ENCODE data around the gene SPEF2.
"Not testable (repeated sequence)": the region's sequence is repeated elsewhere in the genome, so short reads cannot be mapped to it uniquely, and the experiment has no call there.

Gene SPEF2

DNA sequence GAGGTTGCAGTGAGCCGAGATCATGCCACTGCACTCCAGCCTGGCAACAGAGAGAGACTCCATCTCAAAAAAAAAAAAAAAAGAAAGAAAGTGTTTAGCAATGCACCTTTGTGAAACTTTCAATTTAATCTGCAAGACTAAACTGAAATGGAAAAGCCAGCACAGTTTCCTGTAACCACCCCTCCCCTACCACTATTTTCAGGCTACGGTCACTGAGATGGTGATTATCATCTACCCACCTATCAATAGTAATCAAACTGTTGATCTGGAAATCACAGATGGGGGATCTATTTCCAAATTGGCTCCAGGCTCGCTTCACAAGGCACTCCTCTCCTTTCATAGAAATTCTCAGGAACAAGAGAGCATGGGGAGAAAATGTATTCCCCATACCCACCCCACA is 208.4 kb downstream of the SPEF2 start:
- DNase-seq: peak; percentile 35

DNA sequence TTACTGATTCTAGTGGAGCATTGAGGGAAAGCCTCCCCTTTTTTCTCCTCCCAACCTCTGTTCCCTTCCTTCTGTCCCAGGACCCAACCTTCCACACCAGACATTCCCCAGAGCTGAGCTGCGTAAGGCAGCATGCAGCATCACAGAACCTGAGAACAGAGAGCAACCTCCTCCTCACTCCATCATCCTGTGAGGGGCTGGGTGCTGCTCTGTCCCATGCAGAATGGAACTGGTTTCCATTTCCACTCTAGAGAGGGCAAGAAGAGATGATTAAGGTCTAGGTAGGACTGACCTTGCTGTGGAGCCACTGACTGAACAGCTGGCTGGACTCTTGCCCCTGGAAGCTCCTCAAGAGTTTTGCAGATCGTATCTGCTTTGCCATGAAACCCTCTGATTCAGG is 208.9 kb downstream of the SPEF2 start:
- peak; percentile 47 for DNase-seq

DNA sequence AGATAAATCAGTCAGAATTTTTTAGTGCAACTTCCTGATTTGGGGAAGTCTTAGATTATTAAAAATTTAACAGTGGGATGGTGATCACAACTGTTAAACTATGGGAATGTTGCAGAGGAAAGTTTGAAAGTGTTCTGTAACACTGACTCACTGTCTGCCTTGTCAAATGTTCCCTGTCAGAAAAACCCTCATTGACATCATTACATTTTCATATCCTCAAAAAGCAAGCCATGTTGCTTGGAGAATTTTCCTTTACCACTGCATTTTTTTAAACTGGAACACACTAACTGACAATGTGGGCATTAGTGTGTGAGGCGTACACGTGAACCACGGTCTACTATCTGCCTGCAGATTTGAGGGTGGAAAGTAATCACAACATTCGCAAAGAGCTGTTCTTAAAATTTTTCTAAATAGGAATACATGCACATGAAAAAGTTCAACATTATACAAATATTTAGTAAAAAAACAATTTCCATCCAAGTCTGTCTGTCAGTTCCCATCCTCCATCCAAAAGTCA is 210.5 kb downstream of the SPEF2 start:
- DNase-seq: peak; percentile 30

DNA sequence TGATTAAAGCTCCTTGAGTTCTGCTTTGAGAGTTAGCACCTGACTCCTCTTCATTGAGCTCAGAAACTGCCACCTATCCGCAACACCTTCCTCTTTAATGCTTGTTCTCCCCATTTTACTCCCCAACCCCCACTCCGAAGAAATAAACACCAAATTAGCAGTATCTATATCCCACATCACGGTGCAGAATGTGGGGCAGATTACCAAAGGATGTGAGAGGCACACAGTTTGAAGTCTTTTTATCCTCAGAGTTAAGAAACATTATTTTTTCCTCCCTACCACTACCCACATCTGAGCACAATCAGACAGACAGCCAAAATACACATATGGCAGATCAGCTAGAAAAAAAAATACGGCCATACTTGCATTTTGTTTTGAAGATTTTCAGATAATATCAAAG is 212.9 kb downstream of the SPEF2 start:
- DNase-seq: no peak

DNA sequence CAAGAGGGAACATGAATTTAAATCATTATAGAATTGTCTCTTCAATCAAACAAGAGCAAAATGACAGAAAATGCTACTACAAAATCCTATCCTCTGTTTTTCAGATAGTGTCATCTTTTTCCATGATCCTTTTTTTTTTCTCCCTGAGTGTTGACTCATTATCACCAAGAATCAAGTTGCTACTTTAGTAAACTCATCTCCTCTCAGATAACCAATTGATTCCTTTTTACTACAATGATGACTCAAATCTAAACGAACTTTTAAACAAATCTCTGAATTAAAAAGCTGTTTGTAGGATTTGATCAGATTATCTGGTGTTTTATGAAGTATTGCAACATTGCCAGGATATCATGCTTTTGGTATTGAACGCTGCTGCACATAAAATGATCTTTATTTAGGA is 215.1 kb downstream of the SPEF2 start:
- no peak for DNase-seq

DNA sequence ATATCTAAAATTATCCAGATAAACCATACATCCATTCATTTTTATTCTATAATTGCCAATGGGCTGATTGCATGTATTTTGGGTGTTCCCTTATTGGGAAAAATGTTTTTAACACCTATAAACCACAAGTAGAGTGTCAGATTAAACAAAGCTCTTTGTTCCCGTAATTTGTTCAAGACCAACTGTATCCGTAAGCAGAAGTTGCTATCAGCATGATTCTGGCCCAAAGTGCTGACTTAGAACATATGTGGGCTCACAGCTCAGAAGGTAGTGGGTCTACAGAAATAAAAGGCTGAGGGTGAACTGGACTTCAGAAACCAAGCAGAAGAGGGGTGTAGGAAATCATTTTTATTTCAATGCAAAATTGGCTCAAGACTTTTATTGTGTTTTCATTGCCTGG is 215.6 kb downstream of the SPEF2 start:
- no peak for DNase-seq

DNA sequence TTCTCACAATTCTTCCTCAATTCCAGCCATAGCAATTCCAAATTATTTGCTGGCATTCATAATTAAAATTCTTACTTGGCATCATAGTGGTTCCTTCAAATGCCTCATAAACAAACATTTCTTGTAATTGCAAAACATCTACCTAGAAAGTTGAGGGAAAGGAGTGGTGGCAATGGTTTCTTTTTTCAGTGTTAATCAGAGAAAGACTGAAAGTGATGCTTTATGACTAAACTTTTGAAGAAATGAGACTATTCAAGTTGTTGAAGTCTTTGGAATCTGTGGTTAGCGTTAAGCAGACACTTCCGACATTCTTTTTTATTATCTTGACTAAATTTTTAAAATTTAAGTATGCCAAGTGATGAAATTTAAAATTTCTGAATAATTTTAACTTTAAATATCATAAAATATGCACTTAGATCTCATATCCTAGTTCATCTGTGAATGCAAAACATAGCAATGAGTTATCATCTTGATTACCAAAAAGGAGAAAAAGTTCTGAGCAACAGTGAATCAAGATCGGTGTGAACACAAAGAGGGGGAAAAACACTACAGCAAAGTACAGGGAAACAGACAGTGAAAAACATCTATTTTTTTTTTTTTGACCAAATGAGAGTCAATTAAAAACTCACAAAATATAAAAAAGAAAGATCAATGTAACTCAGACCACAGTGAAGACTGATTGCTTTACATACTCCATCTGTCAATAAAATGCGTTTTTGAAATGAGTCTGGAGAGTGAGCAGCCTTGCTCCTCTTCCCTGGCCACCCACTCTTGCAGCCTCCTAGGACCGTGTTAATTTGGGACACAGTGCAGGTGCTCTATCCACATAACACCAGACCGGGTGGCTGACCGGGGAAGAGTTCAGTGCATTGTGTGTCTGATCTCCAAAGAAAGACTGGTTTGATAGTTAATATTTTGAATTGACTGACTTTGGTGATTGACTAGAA is 218.4 kb downstream of the SPEF2 start:
- no peak for DNase-seq

DNA sequence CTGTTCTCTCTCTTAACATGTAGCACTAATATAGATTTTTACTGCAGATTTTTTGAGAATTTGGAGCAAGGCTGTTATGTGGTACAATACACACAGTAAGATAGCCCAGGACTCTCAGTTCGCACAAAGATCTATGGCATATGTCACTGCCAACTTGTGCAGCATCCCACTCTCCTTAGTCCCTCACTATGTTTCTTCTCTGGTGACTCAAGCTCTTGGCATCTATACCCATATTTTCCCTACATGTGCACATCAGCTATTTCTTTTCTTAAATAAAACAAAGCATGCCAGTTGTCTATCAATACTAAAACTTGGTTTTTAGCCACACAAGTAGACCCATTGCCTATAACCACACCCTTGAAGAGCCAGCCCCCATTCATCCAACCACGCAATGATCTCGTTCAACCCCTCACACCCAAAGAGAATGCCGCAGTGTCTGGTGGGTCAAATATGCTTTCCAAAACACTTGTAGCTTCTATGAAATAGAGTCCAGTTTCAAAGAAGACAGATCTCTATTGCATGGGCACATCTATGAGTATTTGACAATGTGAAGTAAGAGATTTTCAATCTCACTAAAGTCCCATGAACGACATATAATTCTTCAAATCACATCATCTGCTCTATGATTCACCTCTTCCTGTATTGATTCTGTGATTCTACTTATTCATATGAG is 220.8 kb downstream of the SPEF2 start:
- DNase-seq: no peak

DNA sequence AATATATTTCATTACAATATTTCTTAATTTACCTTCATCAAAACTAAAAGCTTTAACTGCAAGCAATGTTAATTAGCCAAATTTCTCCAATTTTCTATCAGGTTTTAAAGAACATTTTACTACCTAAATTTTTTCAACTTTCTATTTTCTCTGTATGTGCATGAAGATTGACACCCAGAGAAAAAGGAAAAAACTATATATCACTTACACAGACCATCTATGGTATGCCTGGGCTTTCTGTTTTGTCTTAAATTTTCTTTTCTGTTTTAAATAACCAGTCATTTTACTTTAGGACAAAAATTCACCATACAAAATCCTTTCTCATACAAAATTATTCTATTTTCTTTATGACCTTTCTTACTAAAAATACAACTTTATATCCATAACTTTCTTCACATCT is 225.2 kb downstream of the SPEF2 start:
- DNase-seq: no peak

DNA sequence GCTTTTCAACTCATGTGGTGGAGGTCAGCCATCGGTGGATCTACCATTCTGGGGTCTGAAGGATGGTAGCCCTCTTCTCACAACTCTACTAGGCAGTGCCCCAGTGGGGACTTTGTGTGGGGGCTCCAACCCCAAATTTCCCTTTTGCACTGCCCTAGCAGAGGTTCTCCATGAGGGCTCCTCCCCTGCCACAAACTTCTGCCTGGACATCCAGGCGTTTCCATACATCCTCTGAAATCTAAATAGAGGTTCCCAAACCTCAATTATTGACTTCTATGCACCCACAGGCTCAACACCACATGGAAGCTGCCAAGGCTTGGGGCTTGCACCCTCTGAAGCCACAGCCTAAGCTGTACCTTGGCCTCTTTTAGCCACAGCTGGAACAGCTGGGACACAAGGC is 227.8 kb downstream of the SPEF2 start:
- DNase-seq: not testable (repeated sequence)

DNA sequence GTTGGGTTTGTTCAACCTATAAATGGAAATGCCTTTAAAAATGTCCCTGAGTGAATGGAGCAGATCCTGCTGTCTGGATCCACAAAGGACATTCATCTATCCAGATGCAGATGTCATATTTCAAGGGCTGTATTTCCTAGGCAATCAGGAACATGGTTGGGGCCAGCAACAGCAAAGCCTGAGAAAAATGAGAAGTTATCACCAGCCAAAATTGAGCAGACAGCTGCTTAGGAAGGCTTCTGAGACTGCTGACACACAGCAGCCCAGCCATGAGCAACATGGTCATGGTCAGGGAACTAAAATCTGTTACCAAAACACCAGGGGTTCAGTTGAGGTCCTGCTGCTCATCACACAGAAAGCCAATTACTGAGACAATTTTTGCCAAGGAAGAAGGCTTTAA is 229.8 kb downstream of the SPEF2 start:
- DNase-seq: no peak

DNA sequence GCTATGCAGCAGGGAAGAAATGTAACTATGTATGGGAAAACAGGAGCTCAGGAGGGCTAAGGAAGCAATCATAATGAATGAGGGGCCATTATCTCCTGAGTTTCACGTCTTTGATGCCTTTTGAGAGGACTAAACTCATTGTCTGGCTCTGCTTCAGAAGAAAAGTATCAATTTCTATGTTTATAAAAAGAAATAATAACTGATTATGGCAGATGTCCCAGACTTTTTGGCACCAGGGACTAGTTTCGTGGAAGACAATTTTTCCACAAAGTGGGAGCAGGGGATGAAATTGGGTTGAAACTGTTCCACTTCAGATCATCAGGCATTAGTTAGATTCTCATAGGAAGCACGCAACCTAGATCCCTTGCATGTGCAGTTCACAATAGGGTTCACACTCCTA is 230.3 kb downstream of the SPEF2 start:
- DNase-seq: no peak

DNA sequence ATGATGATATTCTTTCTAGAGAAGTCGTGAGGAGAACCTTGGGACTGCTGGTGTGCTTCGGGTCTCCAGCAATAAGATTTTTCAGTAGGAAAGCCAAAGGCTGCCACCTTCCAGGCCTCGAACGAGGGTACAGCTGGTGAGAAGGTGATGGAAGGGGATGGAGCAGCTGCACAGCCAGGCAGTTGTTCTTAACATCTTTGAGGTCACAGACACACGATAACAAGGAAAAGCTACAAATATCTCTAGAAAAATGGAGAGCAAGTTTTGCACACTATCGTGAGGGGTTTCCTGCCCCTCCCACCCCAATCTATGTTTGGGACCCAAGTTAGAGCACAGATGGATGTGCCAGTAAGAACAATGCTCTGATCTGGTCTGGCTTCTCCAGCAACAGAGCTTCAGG is 232.2 kb downstream of the SPEF2 start:
- no peak for DNase-seq

DNA sequence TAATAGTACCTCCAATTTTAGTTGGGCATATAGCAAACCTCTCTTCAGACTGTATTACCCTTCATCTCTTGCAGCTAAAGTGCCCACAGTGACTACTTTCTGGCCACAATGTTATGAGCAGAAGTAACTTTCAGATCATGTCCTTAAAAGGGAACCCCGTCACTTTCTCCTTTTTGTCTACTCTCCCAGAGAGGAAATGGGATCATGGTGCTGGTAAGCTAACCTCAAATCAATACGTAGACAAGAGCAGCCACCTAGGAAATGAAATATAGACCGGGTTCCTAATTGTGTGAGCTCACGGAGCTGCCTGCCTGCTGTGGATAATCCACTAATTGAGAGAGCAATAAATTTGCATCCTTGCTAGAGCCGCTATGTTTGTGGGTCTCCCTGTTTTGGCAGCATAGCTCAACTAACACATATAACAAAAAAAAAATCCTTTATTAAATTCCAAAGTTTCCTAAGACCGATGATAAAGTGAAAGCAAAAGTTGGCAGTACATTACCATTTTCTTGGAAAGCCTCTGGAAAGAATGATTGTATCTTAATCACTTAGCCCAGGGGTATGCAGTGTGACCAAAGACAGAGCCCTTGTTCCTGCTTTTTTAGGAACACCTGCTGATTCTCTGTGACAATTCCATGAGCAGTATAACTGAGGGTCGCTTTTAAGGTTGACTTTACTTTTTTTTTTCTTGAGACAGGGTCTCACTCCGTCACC is 233.5 kb downstream of the SPEF2 start:
- no peak for DNase-seq

DNA sequence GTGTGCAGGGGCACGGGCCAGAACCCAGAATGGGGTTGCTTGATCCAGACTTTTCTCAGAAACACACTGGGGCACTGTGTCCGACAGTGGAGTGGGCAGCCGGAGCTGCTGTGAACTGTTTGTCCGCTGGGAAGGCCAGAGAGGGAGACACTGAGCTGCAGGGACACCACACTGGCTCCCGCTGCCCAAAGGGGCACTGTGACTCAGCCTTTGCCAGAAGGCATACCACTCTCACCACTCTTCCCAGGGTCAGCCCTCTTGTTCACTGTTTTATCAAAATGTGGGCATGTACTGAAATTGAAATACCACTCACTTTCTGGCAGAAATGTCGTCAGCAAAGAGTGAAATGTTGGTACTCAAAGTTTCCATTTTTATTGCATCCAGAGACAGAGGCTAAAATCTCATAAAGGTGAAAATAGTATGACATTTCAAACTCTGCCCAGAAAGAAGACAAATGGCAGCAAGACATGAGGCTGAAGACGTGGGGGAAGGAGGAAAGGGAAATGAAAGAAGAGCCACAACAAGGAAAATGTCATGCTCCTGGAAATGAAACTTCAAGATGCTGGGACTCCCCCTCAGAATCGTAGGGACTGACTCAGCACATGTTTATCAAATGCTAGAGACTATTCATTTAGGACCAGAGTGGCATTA is 234.5 kb downstream of the SPEF2 start:
- peak; percentile 74 for DNase-seq

DNA sequence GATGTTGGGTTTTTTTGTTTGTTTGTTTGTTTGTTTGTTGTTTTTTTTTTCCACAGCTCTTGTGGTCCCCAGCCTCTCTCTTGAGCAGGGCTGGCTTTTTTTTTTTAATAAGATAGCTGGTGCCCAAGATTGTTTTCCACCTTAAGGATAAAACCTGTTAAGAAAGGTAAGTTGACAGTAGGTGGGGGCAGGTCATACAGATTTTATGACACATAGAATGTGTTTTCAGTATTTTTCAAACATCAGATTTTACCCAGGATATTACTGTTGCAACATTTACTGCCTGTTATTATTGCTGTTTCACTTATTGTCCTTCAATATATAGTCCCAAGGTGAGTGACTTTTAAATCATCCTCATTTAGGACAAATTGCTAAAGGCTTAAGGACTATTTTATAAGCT is 235.1 kb downstream of the SPEF2 start:
- DNase-seq: no peak

DNA sequence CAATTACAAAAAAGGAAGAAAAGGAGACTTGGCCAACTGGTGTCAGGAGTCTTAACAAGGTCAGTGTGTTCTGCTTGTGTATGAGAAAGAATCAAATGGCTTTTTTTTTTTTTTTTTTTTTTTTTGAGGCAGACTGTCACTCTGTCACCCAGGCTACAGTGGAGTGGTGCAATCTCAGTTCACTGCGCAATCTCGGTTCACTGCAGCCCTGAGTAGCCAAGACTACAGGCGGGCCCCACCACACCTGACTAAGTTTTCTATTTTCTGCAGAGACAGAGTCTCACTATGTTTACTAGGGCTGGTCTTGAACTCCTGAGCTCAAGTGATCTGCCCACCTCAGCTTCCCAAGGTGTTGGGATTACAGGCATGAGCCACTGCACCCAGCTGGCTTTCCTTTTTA is 236.0 kb downstream of the SPEF2 start:
- peak; percentile 79 for DNase-seq

DNA sequence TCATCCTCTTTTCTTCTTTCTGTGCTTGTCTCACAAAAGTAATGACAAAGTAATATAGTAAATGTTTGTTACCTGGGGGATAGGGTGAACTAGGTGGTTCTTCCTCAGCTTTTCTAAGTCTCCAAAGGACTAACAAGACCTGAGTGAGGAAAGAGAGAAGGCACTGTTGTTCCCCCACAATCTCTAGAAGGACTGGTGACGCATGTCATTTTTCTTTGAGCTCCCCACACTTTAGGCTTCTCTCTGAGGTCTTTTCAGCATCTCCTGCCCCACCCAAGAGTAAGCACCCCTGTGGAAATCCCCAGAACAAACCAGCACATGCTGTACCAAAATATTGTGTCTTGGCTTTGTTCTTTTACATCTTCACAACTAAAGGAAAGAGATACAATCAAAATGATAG is 236.6 kb downstream of the SPEF2 start:
- DNase-seq: peak; percentile 81

DNA sequence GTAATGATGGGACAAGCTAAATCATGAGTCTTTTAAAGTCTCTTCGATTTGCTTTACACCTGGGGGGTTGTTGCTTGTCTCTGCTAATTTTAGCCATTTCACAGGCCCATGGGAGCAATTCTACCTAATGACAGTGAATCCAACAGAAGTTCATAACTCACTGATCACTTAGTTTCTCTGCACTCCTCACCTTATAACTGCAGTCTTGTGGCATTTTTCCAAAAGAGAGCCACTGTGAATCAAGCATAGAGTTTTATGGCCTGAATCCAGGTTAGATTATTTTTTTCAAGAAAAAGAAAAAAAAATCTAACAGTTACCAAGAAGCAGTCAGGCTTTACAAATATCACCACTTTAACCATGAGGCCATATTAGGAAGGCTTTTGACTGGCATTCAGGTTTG is 237.5 kb downstream of the SPEF2 start:
- DNase-seq: no peak

DNA sequence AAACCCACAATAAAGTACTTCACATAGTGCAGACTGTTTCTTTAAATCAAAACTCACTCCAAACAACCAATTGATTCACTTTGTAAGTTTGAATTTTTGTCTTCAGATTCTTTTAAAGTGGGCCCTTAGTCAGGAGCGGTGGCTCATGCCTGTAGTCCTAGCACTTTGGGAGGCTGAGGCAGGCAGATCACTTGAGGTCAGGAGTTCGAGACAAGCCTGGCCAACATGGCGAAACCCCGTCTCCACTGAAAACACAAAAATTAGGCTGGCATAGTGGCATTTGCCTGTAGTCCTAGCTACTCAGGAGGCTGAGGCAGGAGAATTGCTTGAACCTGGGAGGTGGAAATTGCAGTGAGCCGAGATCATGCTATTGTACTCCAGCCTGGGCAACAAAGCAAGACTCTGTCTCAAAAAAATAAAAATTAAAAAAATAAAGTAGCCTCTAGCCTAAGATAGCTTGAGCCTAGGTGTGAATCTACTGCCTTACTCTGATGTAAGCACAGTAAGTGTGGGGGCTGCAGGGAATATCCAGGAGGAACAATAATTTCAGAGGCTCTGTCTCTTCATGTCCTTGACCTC is 238.6 kb downstream of the SPEF2 start:
- DNase-seq: peak; percentile 30

DNA sequence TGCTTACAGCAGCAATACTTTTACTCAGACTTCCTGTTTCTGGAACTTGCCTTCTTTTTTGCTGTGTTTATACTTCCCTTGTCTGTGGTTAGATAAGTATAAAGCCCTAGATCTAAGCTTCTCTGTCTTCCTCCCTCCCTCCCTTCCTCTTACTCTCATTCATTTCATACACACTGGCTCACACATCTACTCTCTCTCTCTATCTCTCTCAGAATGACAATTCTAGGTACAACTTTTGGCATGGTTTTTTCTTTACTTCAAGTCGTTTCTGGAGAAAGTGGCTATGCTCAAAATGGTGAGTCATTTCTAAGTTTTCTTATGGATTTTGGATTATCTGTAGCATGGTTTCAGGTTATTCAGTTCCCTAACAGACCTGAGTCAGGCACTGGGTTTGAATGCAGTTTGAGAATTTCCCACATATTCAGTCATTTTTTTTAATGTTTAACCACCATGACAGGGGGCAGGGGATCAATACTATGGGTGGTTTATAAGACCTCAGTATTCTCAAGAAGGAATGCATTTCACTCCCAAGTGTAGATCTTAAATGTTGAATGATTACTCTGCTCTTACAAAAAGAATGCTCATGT is 239.2 kb downstream of the SPEF2 start, which contains the start of gene IL7R:
Gene IL7R (plus strand): TSS at position 127 of the 587 bp plus-strand sequence. CDS start 87 bp downstream, at position 214.
- peak; percentile 50 for DNase-seq

DNA sequence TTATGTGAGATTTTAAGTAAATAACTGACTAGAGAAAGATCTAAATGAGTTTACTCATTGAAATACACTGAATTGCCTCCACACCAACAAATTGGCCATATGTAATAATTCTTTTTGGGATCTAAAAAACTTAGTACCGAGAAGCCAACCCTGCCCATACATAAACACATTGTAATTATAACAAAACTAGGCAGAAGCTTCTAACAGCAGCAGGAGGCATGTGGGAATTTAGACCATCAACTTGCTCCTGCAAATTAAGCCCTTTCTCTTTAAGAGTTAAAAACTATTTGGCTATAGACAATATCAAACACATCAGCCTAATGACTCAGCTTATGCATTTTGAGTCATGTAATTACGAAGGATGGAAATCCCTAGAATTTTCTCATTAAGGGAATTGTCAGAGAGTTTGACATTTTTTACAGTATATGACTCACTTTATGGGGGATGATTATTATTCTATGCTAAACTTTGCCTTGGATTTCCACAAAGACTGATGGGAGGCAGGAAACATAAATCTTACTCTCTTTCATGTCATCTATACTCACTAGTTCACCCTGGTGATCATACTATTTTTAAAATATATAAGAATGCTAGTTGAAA is 240.0 kb downstream of the SPEF2 start:
- no peak for DNase-seq

Data from stimulated activated CD4-positive, alpha-beta T cell treated with anti-CD3 and anti-CD28 coated beads, Interleukin-4, amount 100 ng/mL, for 24 hours (primary cell).